K562 (cell line): ENCODE data around the gene THADA. TPM values are rescaled to one million over a fixed set of nuclear protein-coding genes. Genes with fewer than 3 reads are reported as not detected.

Source experiments
- ATAC-seq: fragments of 200-7000 bp; cut with Tn5 transposase; 3 replicates; pipeline ENCODE4 v1.9.1; 2020; ENCODE audit warnings: moderate library complexity
- BruUV-seq: library from RNA; stranded (reverse); fragments of 400-500 nt; replicated peaks from 2 replicates; lab custom pipeline; 2021; lab: Mats Ljungman, UMichigan
- CTCF ChIA-PET: fragments of 300-600 bp; formaldehyde crosslinking; extraction: SDS; loops from one replicate; lab custom pipeline; 2021; ENCODE audit warnings: low intra/inter-chr PET ratio; lab: Yijun Ruan, JAX
- POLR2A ChIA-PET: fragments of 300-600, 350-650 bp; sonication (Branson Sonifier 250); formaldehyde crosslinking; extraction: SDS; loops from one replicate; lab custom pipeline; 2021; ENCODE audit warnings: antibody characterized with exemption, inconsistent platforms; lab: Yijun Ruan, JAX
- DNase-seq, 4 experiments: peaks; one replicate each; pipeline versions ENCODE4 v3.0.0 to v3.0.0-alpha.2; 2011 to 2018; ENCODE audit warnings: low spot score in 3 of 4, mixed read lengths in 3 of 4; ENCODE audit errors: extremely low read depth in 1 of 4
- FAIRE-seq: peaks from 2 replicates; lab custom pipeline; 2011; peaks lifted over from hg19 to GRCh38; lab: Jason Lieb, UNC
- H2AFZ ChIP-seq: 2 replicates; pipeline ENCODE4 v1.6.0; 2011; ENCODE audit warnings: low read depth, low read length, control low read depth, inconsistent platforms
- H3K27ac ChIP-seq: fragments of 200-600 bp; 3 replicates; pipeline ENCODE4 v1.8.0; 2011; ENCODE audit warnings: low read depth, mild to moderate bottlenecking, control low read depth, inconsistent platforms, low read length, moderate library complexity, mixed read lengths; ENCODE audit errors: extremely low read depth
- H3K27me3 ChIP-seq, 2 experiments: fragments of 300-600 bp in 1 of 2; 2 replicates in 1 of 2; 3 replicates in 1 of 2; pipeline versions ENCODE4 v1.6.0 to v1.8.0; 2011; ENCODE audit warnings: inconsistent platforms in 2 of 2, low read length in 2 of 2, mild to moderate bottlenecking in 1 of 2, mixed read lengths in 1 of 2, moderate library complexity in 1 of 2; ENCODE audit not compliant: control insufficient read depth in 2 of 2, insufficient read depth in 2 of 2
- H3K36me3 ChIP-seq: fragments of 300-600 bp; 3 replicates; pipeline ENCODE4 v1.8.0; 2011; ENCODE audit warnings: mild to moderate bottlenecking, low read length, inconsistent platforms; ENCODE audit not compliant: control insufficient read depth, insufficient read depth
- H3K4me1 ChIP-seq, 2 experiments: fragments of 200-600 bp in 1 of 2; replicated peaks in 1 of 2; 2 replicates in 1 of 2; 3 replicates in 1 of 2; pipeline versions ENCODE4 v1.5.1 to v1.8.0; 2011; ENCODE audit warnings: inconsistent platforms in 2 of 2, low read length in 2 of 2, mild to moderate bottlenecking in 1 of 2, mixed read lengths in 1 of 2, moderate library complexity in 1 of 2; ENCODE audit not compliant: control insufficient read depth in 2 of 2, insufficient read depth in 2 of 2
- H3K4me2 ChIP-seq: 2 replicates; pipeline ENCODE4 v1.6.1; 2011; ENCODE audit warnings: low read length, control low read depth, inconsistent platforms, mixed read lengths; ENCODE audit not compliant: insufficient read depth
- H3K4me3 ChIP-seq: fragments of 200-600 bp; sonication (generic), shearing (Covaris generic); 2 replicates; pipeline ENCODE4 v1.5.1; 2016; ENCODE audit warnings: control low read depth, inconsistent platforms
- H3K79me2 ChIP-seq: fragments of 200-600 bp; 3 replicates; pipeline ENCODE4 v1.8.0; 2011; ENCODE audit warnings: low read length, inconsistent platforms; ENCODE audit not compliant: control insufficient read depth, insufficient read depth
- H3K9ac ChIP-seq, 2 experiments: 2 replicates each; pipeline versions ENCODE4 v1.6.0 to v1.6.1; 2011; ENCODE audit warnings: low read depth in 2 of 2, low read length in 2 of 2, control low read depth in 1 of 2, inconsistent platforms in 1 of 2, mild to moderate bottlenecking in 1 of 2, mixed read lengths in 1 of 2; ENCODE audit not compliant: insufficient read depth in 1 of 2
- H3K9me1 ChIP-seq: one replicate; pipeline ENCODE4 v1.6.0; 2011; ENCODE audit warnings: inconsistent platforms, mild to moderate bottlenecking, low read length, moderate library complexity; ENCODE audit not compliant: control insufficient read depth, insufficient read depth
- H3K9me3 ChIP-seq: replicated peaks from 2 replicates; pipeline ENCODE4 v1.5.1; 2011; ENCODE audit warnings: low read depth, low read length, inconsistent platforms; ENCODE audit not compliant: control insufficient read depth, insufficient read depth
- H4K20me1 ChIP-seq: replicated peaks from 2 replicates; pipeline ENCODE4 v1.6.1; 2011; ENCODE audit warnings: low read length, inconsistent platforms, mixed read lengths; ENCODE audit not compliant: control insufficient read depth, insufficient read depth
- BRF1 ChIP-seq: IDR thresholded peaks from 3 replicates; pipeline ENCODE4 v1.6.1; 2011; ENCODE audit warnings: borderline replicate concordance, mild to moderate bottlenecking; ENCODE audit not compliant: insufficient read length; ENCODE audit errors: extremely low read depth
- CAMTA2 ChIP-seq: fragments of 250-450 bp; sonication (Bioruptor Pico); conservative IDR thresholded peaks from 2 replicates; pipeline ENCODE4 v1.5.1; 2022
- CBX2 ChIP-seq: fragments of 200-600 bp; sonication (generic); IDR thresholded peaks from one replicate; pipeline ENCODE4 v1.6.1; 2012; ENCODE audit warnings: mild to moderate bottlenecking, low read length, inconsistent platforms; ENCODE audit not compliant: insufficient read depth, poor library complexity, severe bottlenecking
- GTF2E2 ChIP-seq: fragments of 200-800 bp; sonication (Bioruptor generic); IDR thresholded peaks from 2 replicates; pipeline ENCODE4 v1.6.1; 2016; ENCODE audit warnings: missing genetic modification characterization, missing compliant biosample characterization
- HDAC2 ChIP-seq: fragments of 450-650 bp; IDR thresholded peaks from 2 replicates; pipeline ENCODE4 v1.6.1; 2016; ENCODE audit warnings: mild to moderate bottlenecking
- JUNB ChIP-seq: fragments of 450-650 bp; formaldehyde crosslinking; conservative IDR thresholded peaks from 2 replicates; pipeline ENCODE4 v1.4.0; 2020; ENCODE audit warnings: mild to moderate bottlenecking
- KLF10 ChIP-seq: fragments of 250-450 bp; sonication (Bioruptor Pico); IDR thresholded peaks from 2 replicates; pipeline ENCODE4 v1.6.1; 2021; ENCODE audit warnings: matching md5 sums
- KLF13 ChIP-seq: fragments of 450-650 bp; IDR thresholded peaks from 2 replicates; pipeline ENCODE4 v1.6.1; 2016; ENCODE audit warnings: missing genetic modification characterization, low read depth, mild to moderate bottlenecking, missing compliant biosample characterization, moderate library complexity, borderline replicate concordance
- NCOA2 ChIP-seq, 2 experiments: fragments of 450-650 bp; IDR thresholded peaks; 2 replicates each; pipeline ENCODE4 v1.6.1; 2018; ENCODE audit warnings: mild to moderate bottlenecking in 2 of 2, moderate library complexity in 1 of 2; ENCODE audit not compliant: partially characterized antibody in 2 of 2
- NFXL1 ChIP-seq: fragments of 450-650 bp; formaldehyde crosslinking; IDR thresholded peaks from 2 replicates; pipeline ENCODE4 v1.4.0; 2021; ENCODE audit warnings: mild to moderate bottlenecking
- POLR3A ChIP-seq: IDR thresholded peaks from 2 replicates; pipeline ENCODE4 v1.6.1; 2011; ENCODE audit warnings: borderline replicate concordance, mild to moderate bottlenecking, moderate library complexity; ENCODE audit not compliant: insufficient read length, insufficient read depth; ENCODE audit errors: extremely low read depth
- SAFB ChIP-seq: fragments of 200-400 bp; formaldehyde crosslinking; IDR thresholded peaks from 2 replicates; pipeline ENCODE4 v1.6.1; 2017; ENCODE audit warnings: low read depth, low read length, borderline replicate concordance
- SAP30 ChIP-seq: fragments of 200-600 bp; sonication (generic); IDR thresholded peaks from 2 replicates; pipeline ENCODE4 v1.6.1; 2012; ENCODE audit warnings: borderline replicate concordance, low read depth, mild to moderate bottlenecking, moderate library complexity, low read length, control low read depth, inconsistent platforms; ENCODE audit not compliant: insufficient read depth, poor library complexity, severe bottlenecking
- ZFX ChIP-seq: sonication (generic); formaldehyde crosslinking; IDR thresholded peaks from 2 replicates; pipeline ENCODE4 v1.8.0; 2022; ENCODE audit warnings: mild to moderate bottlenecking, missing genetic modification reagents, moderate library complexity
- ZNF3 ChIP-seq: fragments of 250-450 bp; sonication (Bioruptor Pico); IDR thresholded peaks from 2 replicates; pipeline ENCODE4 v1.5.0; 2021; ENCODE audit warnings: mild to moderate bottlenecking, moderate library complexity
- ZNF436 ChIP-seq: fragments of 250-450, 450-650 bp; sonication (Bioruptor Pico); formaldehyde crosslinking; IDR thresholded peaks from 2 replicates; pipeline ENCODE4 v1.7.0; 2020; ENCODE audit warnings: mild to moderate bottlenecking
- whole genome bisulfite sequencing: fragments of 100-300 bp; shearing (Covaris generic); methylation state at CpG from one replicate; pipeline ENCODE4 v1.1.6; 2016; ENCODE audit warnings: low coverage, mixed read lengths; ENCODE audit not compliant: insufficient coverage; ENCODE audit errors: missing lambda C conversion rate; 5-methylcytosine and 5-hydroxymethylcytosine counted together
- in situ Hi-C: fragments of 300-500 bp; cut with MboI; formaldehyde crosslinking; loops from 4 replicates; pipeline ENCODE4 v1.15.0; 2018; ENCODE audit warnings: inconsistent platforms, mixed read lengths
- intact Hi-C: fragments of 100-400 bp; cut with micrococcal nuclease; formaldehyde crosslinking; loops from 2 replicates; pipeline ENCODE4 v1.14.2; 2022
- polyA plus RNA-seq, 8 experiments: library from polyadenylated mRNA; depleted of rRNA in 4 of 8; stranded (reverse) in 5 of 8; unstranded in 3 of 8; fragments of >200 nt; fragmentation: Nextera tagmentation in 2 of 8; fragmentation: Illumina TruSeq in 1 of 8; extraction: Ambion mirVana in 2 of 8; extraction: Trizol in 1 of 8; gene quantifications; 2 replicates each; pipeline versions ENCODE4 v1.2.1 to v1.2.3, GENCODE V29; 2011 to 2014; ENCODE audit warnings: inconsistent platforms in 1 of 8, missing spikeins in 1 of 8
- total RNA-seq, 7 experiments: library from RNA; depleted of rRNA in 6 of 7; stranded (reverse); fragments of >200 nt in 6 of 7; fragmentation: Illumina TruSeq in 2 of 7; extraction: Trizol in 2 of 7; gene quantifications; 2 replicates each; pipeline versions ENCODE4 v1.2.1 to v1.2.3, GENCODE V29; 2011 to 2021; ENCODE audit warnings: low replicate concordance in 1 of 7
- TF ChIP-seq, protein P1 (sequence below): sonication (generic); formaldehyde crosslinking; IDR thresholded peaks from 2 replicates; pipeline ENCODE4 v1.8.1; 2023; ENCODE audit warnings: mild to moderate bottlenecking, missing genetic modification reagents
- TF ChIP-seq, protein P2 (sequence below): sonication (generic); formaldehyde crosslinking; IDR thresholded peaks from 2 replicates; pipeline ENCODE4 v1.8.0; 2023; ENCODE audit warnings: mild to moderate bottlenecking, missing genetic modification reagents

THADA gene
- total and polyA plus RNA-seq, 9 of the 15 experiments (the other 6 are each of a cell fraction or from before 2014, with no cell fraction given): 17.8 to 34.7 (median 31.9) TPM

DNA sequence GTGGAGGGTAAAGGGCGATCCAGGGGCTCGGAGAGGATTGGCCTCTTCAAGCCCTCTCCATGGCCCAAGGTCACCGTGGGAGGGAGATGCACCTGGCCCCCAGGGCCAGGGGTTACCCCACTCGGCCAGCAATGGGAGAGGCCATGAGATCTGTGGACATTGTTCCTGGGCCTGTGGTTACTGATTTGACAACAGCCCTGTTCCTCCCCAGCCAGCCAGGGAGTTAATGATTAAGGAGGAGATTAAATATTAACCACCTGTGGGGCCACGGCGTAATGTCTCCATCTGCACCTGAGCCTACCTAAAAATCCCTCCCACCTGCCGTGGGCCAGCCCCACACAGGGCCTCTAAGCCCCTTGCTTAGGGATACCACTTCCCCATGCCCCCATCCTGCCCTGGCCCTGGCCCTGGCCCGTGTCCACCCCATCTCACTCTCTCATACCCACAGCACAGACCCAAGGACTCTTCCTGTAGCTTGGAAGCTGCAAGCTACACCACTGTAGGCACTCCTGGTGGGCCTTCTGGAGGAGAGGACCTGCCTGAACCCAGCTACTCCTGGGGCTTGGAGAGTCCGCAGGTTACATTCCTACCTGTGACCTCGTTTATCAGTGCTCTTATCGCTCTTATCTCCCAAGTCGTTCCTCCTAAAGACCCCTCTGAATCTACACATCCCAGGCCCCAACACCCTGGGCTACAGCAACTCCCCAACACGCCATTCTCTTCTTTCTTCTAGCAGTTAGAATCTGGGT, 401.5 kb downstream of the THADA start:
- CTCF ChIA-PET: no interaction called here
- intact Hi-C loops: loop anchor here (2.0 kb wide), 1 partner anchor 15 kb away; no protein-coding TSS in a partner anchor
- TF ChIP-seq ZNF3 (CRISPR knock-in tag) (no peak), JUNB (CRISPR knock-in tag) (no peak), SAP30 (no peak), POLR3A (no peak), CAMTA2 (no peak), KLF10 (CRISPR knock-in tag) (no peak), GTF2E2 (tag) (no peak), KLF13 (tag) (no peak), ZNF436 (no peak), HDAC2 (no peak), SAFB (no peak), ZFX (CRISPR knock-in tag) (peak; percentile 18; the same call in 1 of the 2 replicates), BRF1 (no peak), NFXL1 (CRISPR knock-in tag) (no peak), NCOA2 (IDR thresholded peaks at IDR 0.05; ENCODE audit: partially characterized antibody in 2 of 2) (no peak), CBX2 (no peak)
- TF ChIP-seq, protein P1, sequence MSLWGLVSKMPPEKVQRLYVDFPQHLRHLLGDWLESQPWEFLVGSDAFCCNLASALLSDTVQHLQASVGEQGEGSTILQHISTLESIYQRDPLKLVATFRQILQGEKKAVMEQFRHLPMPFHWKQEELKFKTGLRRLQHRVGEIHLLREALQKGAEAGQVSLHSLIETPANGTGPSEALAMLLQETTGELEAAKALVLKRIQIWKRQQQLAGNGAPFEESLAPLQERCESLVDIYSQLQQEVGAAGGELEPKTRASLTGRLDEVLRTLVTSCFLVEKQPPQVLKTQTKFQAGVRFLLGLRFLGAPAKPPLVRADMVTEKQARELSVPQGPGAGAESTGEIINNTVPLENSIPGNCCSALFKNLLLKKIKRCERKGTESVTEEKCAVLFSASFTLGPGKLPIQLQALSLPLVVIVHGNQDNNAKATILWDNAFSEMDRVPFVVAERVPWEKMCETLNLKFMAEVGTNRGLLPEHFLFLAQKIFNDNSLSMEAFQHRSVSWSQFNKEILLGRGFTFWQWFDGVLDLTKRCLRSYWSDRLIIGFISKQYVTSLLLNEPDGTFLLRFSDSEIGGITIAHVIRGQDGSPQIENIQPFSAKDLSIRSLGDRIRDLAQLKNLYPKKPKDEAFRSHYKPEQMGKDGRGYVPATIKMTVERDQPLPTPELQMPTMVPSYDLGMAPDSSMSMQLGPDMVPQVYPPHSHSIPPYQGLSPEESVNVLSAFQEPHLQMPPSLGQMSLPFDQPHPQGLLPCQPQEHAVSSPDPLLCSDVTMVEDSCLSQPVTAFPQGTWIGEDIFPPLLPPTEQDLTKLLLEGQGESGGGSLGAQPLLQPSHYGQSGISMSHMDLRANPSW (CRISPR knock-in tag): no peak
- TF ChIP-seq, protein P2, sequence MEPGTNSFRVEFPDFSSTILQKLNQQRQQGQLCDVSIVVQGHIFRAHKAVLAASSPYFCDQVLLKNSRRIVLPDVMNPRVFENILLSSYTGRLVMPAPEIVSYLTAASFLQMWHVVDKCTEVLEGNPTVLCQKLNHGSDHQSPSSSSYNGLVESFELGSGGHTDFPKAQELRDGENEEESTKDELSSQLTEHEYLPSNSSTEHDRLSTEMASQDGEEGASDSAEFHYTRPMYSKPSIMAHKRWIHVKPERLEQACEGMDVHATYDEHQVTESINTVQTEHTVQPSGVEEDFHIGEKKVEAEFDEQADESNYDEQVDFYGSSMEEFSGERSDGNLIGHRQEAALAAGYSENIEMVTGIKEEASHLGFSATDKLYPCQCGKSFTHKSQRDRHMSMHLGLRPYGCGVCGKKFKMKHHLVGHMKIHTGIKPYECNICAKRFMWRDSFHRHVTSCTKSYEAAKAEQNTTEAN (CRISPR knock-in tag): no peak

More for the DNA sequence above, 401.5 kb downstream of the THADA start:
- H3K9me3 ChIP-seq: no peaks in the 10 kb centered on the region
- peak overlapping the region; percentile 36 to 77 for H3K9ac ChIP-seq
- no peaks in the 10 kb centered on the region for H3K27me3 ChIP-seq
- H3K9me1 ChIP-seq: no peaks in the 10 kb centered on the region
- H3K27ac ChIP-seq: peak overlapping the region; percentile 80
- H3K4me1 ChIP-seq: peaks cover 60 to 75% of the 10 kb centered on the region in 2 experiments
- 37% methylated on average over 13 of the region's 13 CpGs for WGBS
- H3K4me2 ChIP-seq: peak overlapping the region; percentile 59
- ATAC-seq: peak; percentile 3; the same call in 2 of the 3 replicates
- no TSS peak for BruUV-seq
- H3K36me3 ChIP-seq: no peaks in the 10 kb centered on the region
- no peaks in the 10 kb centered on the region for H3K79me2 ChIP-seq
- in situ Hi-C loops: no loop called here
- FAIRE-seq: no peak
- H4K20me1 ChIP-seq: no peaks in the 10 kb centered on the region
- peak overlapping the region; percentile 66; the same call in 1 of the 2 replicates for H2AFZ ChIP-seq
- no peak for DNase-seq
- H3K4me3 ChIP-seq: no peak overlapping the region
- POLR2A ChIA-PET: interaction anchor here (0.5 to 1.4 kb wide), 7 partner anchors 16 to 1142 kb away, joined by 3 to 5 read pairs (median 3); no protein-coding TSS in a partner anchor
